GM18505 (cell line): Measurements from ENCODE around the gene ZNF160.

Experiments
- ATAC-seq: cut with Tn5 transposase; IDR thresholded peaks from one replicate; pipeline ENCODE4 v1.9.1; 2021; ENCODE audit not compliant: unreplicated experiment
- POLR2A ChIP-seq: IDR thresholded peaks from 4 replicates; pipeline ENCODE4 v1.6.1; 2011; ENCODE audit warnings: borderline replicate concordance; ENCODE audit not compliant: insufficient read depth, insufficient read length; ENCODE audit errors: extremely low read depth

ZNF160 gene

GRCh38 chr19:53019684-53020083, 83.5 kb downstream of the ZNF160 start:
- no peak for TF ChIP-seq POLR2A
- ATAC-seq: no peak
